NCI-H1930 (cell line): Measurements from ENCODE around the gene IMPG1.
A peak's percentile ranks its signal among the peaks of the same experiment; 100 is the strongest.
"Not testable (repeated sequence)": the region's sequence is repeated elsewhere in the genome, so short reads cannot be mapped to it uniquely, and the experiment has no call there.

ENCODE experiments used
- DNase-seq, 2 experiments: peaks; one replicate each; lab custom pipeline; 2025; lab: John Stamatoyannopoulos, UW

The IMPG1 gene

DNA sequence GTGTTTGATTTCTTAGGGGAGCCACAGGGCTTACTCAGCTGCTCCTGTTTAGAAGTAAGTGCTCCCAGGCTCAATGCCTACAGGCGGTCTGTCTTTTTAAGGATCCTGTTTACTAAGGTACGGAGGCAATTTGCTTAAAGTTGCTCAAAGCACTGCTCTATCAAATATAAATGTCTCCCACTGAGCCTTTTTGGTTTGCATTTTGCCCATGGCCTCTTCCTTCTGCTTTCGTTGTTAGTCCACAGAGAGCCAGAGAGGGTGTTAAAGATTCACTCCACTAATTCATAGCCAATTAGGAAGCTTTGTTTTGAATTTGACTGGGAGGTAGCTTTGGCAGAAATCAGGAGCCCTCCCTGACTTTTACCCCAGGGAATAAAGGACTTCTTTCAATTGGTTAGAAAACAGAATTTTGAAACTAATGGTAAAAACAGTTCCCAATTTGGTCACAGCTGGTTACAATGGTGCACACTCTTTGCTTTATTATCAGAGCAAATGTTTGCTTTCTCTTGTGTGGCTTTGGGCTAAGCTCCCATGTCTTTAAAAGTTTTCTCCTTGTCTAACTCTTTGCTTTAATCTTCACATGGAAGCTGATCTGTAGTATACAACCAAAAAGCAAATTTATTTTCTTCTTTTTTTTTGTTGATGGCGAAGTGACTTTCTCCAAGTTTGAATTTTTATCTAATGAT is 126.2 kb downstream of the IMPG1 start:
- no peak for DNase-seq

DNA sequence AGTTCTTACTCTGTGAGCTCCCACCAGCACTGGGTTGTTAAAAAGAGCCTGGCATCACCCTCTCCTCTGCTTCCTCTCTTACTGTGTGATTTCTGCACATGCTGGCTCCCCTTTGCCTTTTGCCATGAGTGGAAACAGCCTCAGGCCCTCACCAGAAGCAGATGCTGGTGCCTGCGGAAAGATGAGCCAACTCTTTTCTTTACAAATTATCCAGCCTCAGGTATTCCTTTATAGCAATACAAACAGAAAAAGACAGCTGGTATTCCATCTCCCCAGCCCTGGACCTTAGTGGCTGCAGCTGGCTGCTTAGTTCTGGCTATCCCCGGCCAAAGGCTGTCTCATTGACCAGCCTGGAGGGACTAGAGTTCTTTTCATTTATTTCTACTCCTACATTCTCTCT is 129.1 kb downstream of the IMPG1 start:
- DNase-seq: no peak

DNA sequence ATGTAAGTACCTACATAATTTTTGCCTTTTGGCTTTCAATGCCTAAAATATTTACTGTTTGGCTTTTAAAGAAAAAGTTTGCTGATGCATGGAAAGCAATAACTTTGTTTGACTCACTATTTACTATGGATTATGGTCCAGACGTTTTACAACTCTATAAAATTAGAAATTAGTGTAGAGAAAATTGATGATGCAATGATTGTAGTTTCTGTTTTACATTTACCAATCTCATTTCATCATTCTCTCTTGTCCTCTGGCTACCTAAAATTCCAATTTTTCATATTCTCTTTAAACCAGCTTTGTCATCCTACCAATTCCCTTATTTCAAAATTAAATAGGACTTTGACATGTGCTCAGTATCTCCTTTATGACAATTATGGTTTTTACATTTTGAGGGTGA is 131.0 kb downstream of the IMPG1 start:
- no peak for DNase-seq

DNA sequence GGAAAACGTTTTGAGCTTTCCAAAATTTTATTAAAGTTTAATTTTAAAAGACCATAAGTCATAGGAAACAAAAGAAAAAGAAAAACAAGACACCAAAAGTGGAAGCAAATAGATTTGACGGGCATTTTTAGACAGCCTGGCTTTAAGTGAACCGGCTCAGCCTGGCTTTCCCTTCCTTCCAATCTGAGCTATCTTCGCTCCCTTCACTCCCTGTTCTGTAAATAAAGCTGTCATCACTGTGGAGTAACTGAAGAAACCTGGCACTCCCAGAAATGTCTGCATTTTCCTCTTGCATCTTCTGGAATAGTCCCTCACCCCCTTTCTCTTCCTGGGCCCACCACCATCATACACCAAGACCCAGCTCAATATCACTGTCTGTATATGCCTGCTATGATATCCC is 131.9 kb downstream of the IMPG1 start:
- no peak for DNase-seq

DNA sequence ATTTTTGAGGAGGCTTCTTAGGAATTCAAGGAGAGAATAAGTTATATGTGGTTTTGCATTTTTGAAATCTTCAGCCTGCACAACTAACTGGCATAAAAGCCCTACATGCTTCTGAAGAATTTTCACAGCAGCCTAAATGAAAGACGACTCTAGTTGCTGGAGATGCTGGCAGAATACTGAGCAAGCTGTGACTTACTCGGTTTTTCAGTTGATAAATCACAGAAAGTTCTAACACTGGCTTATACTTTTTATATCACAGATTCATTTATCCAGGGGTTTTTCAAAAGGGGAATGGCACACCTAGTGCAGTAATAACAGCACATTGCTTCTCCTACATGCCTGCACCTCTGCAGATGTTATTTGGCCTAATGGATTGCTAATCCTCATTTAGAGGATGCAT is 134.6 kb downstream of the IMPG1 start:
- no peak for DNase-seq

DNA sequence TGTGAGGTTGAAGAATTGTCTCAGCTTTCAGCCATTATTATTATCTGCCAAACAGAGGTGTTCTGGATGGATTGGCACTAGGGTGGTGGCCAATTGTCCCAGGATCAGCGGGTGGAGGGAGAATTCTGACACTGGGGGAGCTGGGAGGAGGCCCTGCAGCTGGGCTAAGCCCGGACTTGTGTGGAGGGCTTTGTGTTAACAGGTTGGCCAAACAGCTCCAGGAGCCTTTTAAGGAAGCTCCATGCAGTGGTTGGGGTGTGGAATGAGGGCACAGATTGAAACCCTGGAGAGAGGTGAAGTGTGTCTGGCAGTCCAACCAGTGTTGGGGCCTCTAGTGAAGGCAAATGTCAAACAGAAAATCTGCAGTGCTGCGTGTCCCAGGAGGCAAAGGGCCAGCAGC is 135.8 kb downstream of the IMPG1 start:
- no peak for DNase-seq

- DNase-seq: no peak
These were observed 137.0 kb downstream of the IMPG1 start for GRCh38 chr6:75935473-75935793.

- DNase-seq: peak in 1 of 2 experiments; percentile 31
These were observed 137.6 kb downstream of the IMPG1 start for GRCh38 chr6:75934643-75935472.

GRCh38 chr6:75933387-75933975 is 139.0 kb downstream of the IMPG1 start:
- DNase-seq: no peak

DNA sequence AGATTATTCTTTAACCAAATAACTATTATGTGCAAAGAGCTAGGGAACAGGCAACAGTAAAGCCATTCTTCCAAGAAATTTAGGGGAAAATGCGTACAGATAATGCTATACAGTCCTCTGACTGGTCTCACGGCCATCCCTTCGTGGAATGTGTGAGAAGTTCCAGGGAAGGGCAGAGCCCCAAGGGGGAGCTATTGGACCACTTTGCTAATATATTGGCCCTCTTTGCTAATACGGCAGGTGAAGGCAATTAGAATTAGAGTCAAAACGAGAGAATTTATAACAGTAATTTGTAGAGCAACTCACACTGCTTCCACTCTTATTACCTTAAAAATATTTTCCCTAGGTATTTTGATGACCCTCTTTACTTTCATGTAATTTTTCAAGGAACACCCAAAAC is 140.4 kb downstream of the IMPG1 start:
- peak in 1 of 2 experiments; percentile 10 for DNase-seq

DNA sequence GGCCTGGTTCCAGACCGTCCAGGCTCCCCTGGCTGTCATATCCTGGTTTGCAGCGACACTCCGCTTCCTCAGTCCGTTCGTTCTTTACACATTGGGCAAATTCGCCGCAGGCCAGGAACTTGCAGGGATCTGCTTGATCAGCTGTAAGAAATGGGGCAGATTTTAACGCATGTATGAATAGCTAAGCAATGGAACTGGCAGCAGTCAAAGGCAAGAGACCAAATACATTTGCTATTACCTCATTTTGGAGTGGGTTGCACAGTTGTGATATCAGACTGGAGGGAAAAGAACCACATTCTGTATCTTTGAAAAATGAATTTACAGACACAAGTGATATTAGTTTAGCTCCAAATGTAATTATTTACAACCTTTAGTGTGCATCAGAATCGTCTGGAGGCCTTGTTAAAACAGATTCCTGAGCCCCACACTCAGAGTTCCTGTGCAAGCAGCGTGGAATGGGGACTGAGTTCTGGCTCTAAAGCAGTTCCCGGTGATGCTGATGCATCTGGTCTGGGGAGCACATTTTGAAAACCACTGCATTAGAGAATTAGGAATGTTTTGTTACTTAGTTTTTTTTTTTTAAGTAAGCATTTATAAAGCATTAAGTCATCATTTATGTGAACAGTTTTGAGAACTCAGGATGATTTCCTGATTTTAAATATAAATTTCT is 141.3 kb downstream of the IMPG1 start:
- no peak for DNase-seq

GRCh38 chr6:75926293-75927168 is 145.9 kb downstream of the IMPG1 start:
- DNase-seq: no peak

DNA sequence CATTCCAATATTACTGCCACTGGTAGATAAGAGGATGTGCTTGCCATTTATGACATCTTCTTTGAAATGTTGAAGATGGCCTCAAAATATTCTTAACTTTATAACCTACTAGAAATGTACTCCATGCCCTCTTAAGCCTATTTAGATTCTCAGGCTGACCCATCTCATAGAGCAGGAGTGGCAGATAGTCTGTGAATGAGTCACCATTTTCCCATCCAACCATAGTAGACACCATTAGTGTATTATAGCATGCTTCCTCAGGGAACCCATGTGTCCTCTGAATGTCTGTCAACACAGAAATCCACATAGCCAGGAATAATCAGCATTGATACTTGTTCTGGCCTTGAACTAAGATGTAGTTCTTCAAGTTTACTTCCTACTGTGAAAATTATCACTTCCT is 150.2 kb downstream of the IMPG1 start:
- DNase-seq: no peak

DNA sequence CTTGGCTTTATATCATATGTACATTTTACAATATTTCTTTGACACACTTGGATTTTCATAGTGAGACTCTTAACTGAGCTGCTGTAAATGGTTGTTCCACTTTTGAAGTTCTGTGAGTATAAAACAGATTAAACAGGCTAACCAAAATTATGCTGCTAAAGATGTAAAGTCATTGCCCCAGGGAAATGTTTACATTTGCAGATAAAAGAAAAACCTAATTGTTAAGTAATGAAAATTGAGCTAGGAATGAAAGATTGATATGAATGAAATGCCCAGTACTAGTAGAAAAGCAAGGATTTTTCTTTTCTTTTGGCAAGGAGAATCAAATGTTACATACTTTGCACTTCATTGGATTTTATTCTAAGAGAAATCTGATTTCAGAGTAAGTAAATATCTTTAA is 159.4 kb downstream of the IMPG1 start:
- no peak for DNase-seq

- DNase-seq: no peak
These were observed 165.0 kb downstream of the IMPG1 start for GRCh38 chr6:75907444-75907843.

- no peak for DNase-seq
These were observed 165.6 kb downstream of the IMPG1 start for GRCh38 chr6:75906871-75907270.

DNA sequence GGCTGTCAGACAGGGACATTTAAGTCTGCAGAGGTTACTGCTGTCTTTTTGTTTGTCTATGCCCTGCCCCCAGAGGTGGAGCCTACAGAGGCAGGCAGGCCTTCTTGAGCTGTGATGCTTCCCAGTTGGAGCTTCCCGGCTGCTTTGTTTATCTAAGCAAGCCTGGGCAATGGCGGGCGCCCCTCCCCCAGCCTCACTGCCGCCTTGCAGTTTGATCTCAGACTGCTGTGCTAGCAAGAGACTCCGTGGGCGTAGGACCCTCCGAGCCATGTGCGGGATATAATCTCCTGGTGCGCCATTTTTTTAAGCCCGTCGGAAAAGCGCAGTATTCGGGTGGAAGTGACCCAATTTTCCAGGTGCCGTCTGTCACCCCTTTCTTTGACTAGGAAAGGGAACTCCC is 167.3 kb downstream of the IMPG1 start:
- not testable (repeated sequence) for DNase-seq

DNA sequence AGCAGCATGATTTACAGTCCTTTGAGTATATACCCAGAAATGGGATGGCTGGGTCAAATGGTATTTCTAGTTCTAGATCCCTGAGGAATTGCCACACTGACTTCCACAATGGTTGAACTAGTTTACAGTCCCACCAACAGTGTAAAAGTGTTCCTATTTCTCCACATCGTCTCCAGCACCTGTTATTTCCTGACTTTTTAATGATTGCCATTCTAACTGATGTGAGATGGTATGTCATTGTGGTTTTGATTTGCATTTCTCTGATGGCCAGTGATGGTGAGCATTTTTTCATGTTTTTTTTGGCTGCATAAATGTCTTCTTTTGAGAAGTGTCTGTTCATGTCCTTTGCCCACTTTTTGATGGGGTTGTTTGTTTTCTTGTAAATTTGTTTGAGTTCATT is 172.2 kb downstream of the IMPG1 start:
- DNase-seq: not testable (repeated sequence)

DNA sequence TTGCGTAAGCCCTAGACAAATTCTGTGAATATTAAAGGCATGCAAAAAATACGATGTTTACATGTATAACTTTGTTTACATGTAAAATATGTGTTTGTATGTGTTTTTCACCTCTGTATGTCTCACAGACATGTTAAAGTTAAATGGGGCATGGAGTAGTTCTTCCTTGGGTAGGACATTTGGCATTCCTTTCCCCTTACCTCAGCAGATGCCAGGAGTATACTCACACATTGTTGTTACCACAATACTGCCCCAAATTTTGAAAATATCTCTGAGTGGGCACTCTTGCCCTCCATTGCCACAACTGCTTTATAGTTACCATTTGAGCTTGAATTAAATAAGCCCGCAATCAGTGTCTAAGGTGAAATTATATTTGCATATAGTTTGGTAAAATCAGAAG is 175.9 kb downstream of the IMPG1 start:
- DNase-seq: no peak

DNA sequence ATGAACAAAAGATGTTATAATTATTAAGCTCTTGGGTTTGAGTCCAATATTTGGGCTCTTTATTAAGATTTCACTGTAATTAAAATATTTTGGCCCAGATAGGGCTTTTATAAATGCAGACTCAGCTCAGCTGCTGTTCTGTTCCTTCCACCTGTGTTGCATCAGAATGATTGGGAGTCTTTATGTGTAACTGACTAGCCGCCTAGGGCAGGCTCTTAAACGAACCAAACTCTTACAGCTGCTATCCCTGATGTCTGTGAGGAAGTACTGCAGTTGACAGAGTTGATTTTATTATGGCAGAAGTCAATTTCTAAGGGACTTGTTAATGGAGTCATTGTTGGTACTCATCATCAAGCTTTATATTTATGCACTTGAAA is 178.7 kb downstream of the IMPG1 start:
- DNase-seq: no peak

DNA sequence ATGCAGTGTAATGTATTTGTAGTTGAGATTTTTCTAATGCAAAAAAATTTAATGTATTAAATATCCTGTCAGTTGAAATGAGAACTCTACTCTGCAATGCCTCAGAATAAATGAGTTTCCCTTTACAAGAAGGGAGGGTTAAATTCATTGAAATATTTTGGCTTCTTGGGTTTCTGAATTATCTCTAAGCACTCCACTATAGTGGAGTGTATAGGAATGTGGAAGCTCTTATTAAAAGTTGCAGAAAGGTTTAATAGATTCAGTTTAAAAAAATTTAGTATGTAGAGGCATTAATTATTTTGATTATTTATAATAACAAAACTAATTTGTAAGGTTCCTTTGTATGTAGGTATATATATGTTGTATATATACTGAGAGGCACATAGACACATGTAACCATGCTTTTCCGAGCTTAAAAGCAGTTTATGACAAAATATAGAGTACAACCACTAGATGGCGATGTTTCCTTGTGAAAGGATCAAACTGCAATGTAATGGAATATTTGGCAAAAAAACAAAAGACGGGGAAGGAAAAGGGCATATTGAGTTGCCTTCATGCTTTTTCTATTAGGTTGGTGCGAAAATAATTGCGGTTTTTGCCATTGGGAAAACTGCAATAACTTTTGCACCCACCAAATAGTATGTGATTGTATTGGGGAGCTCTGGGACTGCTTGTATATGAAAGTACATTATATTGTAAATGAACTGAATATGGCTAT is 179.2 kb downstream of the IMPG1 start:
- DNase-seq: peak; percentile 8 to 37
